Measurements from ENCODE around the gene CST4.
"Not testable (repeated sequence)": the region's sequence is repeated elsewhere in the genome, so short reads cannot be mapped to it uniquely, and the experiment has no call there.

CST4 gene

DNA sequence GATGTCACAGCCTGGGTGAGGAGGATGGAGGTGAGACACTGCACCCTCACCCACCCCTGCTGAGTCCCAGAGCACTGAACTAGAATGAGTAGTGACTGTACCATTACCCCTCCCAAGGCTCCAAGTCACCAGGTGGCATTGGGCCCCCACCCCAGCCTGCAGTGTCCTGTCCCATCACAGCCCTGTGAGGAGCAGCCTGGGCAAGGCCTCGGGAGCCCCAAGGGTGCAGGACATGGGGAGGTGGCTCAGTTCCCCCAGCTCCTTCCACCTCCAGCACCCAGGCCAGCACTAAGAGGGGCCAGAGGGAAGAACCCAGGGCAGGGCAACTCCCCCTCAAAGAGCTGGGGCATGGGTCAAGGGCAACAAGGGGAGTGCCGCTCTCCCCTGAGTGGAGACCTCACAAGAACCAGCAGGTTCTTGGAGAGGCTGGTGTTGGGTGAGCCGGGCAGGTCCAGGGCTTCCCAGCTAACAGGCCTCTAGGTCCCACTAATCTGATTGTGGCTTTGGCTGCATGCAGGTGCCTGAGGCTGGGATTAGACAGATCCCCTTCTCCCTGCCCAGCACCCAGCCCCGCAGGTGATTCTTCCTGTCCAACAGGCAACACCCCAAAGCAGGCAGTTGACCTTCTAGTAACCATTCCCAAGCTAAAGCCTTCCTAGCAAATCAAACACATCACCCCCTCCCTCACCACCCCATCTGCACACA is 2.6 kb downstream of the CST4 start:
- no peak for DNase-seq

DNA sequence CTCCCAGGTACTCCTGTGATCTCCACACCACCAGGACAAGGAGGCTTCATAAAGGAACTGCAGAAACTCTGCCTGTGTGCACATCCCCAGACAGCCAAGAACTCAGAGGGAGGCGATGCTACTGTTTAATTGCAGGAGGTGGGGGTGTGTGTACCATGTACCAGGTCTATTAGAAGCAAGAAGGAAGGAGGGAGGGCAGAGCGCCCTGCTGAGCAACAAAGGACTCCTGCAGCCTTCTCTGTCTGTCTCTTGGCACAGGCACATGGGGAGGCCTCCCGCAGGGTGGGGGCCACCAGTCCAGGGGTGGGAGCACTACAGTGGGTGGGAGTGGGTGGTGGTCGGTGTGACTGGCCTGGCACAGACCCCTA is 3.3 kb downstream of the CST4 start:
- DNase-seq = not testable (repeated sequence)

DNA sequence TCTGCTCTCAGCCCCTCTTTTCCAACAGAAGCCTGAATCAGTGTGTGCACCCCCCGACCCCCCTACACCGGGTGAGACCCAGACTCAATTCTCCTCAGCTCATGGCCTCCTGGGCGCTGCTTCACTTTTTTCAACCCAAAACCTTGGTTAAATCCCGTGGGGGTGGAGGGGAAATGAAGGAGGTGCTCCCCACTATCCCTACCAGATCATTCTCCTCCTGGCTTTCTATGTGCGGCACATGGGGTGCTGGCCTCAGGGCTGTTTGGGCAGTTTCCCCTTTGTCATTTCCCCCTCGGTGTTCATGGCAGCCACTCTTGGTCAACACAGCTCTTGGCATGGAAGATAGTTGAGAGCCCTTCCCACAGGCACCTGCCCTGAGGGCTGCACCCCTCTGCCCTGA is 4.6 kb downstream of the CST4 start:
- DNase-seq = no peak

DNA sequence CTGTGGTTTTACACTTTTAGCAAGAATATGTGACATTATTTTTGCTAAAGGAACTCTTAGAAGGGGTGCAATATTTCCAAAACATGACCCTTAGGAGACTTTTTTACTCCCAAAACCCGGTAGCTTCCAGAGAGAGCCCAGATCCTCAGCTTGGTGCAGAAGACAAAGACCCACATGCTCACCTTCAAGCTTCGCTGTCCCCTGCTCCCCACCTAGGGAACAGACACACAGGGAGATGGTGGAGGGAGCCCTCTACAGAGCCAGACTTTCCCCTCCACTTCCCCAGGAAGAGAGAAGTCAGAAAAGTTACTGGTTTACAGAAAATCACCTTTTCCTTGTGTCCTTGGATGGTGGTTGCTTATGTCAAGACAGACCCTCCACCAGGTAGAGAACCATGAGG is 5.0 kb downstream of the CST4 start:
- no peak for DNase-seq

DNA sequence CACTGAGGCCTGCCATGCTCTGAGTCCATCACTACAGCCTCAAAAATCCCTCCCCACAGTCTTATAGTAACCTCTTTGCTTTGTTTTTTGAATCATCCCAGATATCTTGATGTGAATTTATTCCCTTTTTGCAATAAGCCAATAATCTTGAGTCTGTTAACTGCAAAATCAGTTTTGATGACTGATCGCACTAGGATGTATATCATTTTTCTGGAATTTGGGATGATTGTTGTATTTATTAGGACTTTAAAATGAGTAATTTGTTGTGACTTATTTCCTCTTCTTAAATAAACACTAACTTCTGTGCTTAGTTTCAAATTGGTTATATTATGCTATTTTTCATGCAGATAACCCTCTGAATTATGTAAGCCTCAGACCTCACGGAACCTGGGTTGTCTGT is 5.6 kb downstream of the CST4 start:
- no peak for DNase-seq

DNA sequence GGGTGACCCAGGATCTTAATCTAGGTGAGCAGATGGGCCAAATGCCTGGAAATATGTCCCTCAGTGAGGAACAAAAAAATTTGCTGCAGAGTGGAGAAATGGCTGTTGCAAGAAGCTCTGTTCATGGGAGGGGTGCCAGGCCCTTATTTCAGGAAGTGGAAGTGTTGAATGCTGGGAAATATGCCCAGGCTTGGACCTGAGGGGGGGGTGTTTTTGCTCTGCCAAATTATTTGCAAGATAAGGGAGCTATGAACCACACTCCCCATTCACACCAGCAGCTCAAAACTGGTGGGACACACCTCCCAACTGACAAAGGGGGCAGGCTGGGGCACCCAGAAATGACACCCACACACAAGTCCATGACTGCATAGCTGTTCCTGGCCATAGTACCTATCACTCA is 8.7 kb downstream of the CST4 start:
- no peak for DNase-seq

DNA sequence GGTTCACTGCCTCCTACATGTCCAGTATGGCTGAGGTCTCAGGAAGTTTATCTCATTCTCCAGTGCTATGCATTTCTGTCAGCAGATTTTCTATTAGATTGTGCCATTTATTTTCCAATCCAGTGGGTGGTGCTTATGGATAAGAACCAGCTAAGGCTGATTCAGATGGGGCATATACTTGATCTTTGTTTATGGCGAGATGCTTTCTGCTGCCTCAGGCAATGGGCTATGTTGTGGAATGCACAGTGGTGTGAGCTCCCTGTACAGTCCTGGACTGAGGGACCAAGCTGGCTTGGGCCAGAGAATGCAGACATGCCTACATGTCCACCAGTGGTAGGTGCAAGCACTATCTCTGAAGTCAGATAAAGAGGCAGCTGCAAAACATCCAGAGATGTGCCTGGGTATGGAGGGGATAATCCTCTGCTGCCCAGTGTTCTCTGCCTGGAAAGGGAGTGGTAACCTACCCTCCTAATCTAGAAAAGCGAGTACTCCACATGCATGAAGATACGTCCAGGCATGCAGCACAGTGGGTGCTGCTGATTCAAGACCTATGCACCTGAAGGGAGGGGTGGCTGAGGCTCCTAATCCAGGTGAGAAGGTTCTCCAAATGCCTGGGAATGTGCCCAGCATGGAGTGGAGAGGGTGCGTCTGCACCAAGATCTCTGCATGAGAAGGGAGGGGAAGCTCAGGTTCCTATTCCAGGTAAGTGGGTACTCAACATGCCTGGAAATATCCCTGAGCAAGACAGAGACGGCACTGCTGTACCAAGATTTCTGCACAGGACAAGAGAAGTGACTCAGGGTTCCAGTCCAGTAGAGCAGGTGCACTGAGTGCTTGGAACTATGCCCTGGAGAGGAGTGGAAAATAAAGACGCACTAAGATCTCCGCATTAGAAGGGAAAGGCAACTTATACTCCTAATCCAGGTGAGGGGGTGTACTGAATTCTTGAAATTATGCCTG is 9.4 kb downstream of the CST4 start:
- no peak for DNase-seq

DNA sequence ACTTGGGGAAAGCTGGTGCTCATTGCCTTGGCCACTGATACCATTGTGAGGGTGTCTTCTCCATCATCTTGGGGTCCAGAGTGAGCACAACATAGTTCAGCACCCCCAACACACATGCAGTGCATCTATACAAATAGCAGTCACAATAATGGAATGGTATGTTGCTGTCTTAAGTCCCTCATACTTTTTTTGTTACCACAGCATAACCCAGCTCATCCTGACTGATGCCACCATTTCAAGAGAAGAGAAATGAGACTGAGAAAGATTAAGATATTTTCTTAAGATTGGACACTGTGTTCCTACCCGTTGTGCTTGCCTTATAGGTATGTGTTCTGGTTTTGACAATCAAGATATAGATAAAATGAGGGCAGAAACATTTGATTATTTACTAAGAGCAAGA is 15.6 kb downstream of the CST4 start:
- no peak for DNase-seq

DNA sequence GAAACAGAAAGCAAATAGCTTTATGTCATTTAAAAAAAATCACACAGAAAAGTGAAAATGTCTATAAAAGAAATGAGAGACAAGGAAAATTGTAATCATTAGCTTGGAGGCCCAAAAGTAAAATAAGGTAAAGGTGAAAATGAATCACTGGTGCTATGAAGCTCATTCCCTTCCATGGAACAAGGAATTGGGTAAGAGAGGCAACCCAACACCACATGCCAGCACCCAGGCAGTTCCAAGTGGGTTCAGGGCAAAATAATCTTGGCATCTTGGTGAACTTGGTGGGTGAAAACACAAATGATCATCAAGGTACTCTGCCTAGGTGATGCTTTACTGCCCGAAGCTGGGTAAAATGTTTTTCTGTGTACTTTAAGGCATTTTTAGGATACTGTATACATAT is 16.7 kb downstream of the CST4 start:
- DNase-seq = no peak

DNA sequence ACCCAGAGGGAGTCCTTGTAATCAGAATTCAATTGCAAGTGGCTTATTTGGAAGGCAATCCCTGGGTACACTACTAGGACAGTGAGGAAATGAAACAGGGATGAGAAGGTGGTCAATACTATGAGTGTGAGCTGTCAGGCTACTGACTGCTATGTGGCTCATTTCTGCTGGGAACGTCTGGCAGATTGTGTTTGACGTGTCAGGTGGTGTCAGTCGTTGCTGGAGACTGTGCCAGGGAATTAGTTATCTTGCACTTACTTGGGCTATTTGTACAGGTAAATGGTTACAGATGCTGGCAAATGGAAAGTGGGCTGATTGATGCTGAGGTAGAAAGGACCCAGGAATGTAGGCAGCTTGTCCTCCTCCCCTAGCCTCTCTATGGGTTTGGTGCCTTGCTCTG is 17.4 kb downstream of the CST4 start:
- no peak for DNase-seq

DNA sequence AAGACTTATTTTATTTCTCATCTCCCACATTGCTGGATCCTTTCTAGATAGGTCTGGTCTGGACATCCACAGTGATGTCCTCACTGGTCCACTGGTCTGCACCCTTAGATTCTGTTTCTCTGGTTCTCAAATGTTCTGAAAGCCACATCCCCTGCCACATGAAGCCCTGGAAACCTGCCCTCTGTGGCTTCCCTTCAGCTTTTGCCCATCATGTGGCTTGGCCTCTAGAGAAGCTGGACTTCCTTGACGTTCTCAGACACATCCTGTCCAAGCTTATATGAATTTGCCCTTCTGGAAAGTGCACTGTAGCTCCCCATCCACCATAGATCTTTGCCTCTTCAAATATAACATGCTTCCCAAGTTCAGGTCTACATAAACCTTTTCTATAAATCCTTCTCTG is 18.5 kb downstream of the CST4 start:
- DNase-seq = no peak

DNA sequence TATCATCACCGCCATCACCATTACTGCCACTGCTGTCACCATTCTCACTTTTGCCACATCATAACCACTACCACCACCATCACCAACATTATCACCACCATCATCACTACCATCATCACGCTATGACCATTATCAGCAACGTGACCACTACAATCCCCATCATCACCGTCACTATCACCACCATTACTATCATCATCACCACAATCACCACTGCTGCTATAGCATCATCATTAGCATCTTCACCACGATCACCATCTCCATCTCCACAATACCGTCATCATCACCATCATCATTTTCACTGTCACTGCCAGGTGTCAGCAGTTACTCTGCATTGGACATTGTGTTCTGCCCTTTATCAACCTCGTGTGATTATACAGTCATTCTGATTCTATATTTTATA is 19.0 kb downstream of the CST4 start:
- no peak for DNase-seq

DNA sequence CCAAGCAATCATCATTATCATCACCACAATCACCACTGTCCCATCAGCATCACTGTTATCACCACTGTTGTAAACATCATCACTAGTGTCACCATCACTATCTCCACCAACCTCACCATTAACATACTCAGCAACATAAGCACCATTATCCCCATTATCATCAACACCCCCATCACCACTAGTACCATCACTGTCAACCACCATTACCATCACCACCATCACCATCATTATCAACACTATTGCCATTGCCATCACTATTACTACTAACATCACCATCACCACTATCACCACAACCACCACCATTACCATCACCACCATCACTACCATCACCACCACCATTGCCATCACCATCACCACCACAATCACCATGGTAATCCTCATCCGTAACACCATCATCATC is 19.5 kb downstream of the CST4 start:
- no peak for DNase-seq

DNA sequence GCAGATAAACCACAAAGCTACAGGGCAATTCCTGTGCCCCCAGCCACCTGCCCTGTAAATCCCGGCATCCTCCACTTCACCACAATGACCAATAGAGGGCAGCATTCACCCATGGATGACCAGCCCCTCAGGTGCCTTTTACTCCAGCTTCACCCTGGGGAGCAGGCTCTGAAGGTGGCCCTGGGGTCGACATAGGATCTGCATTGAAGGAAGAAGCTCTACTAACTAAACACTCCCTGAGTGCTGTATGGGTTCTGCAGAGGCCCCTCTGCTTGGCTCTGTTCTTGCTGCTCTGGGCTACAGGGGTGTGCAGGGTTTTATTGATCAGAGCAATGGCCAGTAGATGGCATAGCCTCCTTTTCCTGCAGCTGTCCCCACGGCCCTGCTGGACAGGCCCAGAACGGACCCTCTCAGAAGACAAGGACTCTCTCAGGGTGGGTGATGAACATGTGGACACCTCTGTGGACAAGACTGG is 20.3 kb downstream of the CST4 start:
- peak; percentile 18 for DNase-seq

DNA sequence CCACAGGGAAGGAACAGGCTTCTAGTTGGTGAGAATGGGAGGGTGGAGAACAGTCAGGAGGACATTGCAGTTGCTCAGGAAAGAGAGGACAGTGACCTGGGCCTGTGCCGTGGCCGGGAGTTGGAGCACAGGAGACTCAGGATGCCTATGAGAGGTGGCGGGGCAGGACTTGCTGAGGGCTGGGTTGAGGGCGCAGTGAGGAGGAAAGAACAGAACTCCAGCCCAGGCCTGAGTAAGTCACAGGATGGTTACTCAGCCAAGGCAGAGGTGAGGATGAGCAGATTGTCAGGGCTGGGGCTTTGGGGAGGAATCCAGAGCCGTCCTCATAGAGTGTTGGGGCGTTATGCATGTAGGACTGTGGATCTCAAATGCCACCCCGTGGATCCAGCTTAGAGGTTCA is 21.2 kb downstream of the CST4 start:
- no peak for DNase-seq

DNA sequence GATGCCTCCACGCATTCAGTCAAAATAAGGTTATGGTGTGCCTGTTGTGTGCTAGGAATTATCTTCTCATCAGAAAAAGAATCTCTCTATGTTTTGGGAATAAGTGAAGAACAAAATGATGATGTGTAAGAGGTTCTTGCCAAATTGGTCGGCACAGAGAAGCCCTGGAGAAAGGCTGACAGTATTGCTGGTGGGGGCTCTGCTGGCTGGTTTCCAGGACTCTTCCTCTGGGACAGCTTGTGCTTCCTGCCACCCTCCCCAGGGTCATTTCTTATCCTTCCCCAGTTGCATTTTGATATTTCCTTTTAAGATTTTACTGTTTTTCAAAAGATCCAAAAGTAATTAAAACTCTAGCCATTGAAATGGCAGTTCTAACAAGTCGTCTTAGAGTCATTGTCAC is 22.1 kb downstream of the CST4 start:
- no peak for DNase-seq

DNA sequence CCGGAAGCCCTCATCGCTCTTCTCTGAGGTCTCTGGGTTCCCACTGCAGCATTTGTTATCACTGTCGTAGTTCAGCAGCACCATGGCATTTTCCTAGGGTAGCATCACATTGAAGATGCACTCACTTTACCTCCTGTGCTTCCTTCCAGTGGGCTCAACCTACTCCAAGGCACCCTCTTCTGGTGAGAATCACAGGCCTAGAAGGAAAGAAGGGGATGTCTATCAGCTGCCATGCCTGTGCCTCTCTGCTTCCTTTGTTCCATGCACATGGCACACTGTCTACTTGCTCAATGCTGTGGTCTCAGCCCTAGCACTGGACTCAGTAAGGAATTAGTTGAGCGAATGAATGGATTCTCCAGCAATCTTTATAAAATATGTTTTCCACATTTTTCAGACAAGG is 22.6 kb downstream of the CST4 start:
- DNase-seq = no peak

DNA sequence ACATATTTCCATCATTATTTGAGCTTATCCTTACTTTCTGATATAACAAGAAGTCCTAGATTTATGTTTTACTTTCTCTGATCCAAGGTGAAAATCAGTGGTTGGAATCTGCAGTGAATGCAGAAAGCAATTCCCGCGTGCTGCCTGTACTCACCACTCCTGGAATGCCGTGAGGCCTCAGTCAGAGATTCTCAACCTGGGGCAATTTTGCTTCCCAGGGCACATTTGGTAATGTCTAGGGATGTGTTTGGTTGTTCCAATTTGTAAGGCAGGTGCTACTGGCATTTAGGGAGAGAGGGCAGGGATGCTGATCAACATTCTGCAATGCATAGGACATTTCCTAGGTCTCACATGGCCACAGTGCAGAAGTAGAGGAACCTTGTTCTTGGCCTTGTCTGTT is 23.9 kb downstream of the CST4 start:
- DNase-seq = no peak

DNA sequence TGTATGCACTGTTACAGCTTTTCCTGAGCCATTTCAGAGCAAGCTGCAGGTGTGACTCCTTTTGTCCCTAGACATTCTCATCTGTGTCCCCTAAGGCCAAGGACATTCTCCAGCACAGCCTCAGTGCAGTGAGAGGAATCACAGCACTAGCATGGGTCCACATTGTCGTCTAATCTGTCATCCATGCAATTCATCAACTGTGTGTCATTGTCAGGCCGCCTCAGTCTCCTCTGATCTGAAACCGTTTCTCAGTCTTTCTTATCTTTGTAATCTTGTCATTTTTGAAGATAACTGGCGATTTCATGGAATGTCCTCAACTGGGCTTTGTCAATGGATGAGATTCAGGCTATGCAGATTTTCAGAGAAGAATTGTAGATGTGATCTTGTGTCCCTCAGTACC is 24.8 kb downstream of the CST4 start:
- DNase-seq = not testable (repeated sequence)

DNA sequence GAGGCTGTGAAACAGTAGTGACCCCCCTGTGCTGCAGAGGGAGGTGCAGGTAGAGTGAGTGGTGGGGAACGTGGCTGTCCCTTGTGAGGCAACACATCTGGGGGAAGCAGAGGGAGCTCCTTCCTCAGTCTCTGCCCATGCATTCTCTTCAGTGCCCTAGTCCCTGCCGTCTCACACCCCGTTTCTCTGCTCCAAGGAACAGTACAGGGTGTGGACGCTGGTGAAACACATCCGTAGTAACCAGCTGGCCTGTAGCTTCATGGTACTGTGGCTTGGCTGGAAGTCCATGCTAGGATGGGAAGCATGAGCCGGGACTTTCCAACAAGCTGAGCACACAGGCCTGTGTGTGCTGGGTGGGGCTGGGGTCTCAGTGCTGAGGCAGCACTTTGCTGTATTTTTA is 25.7 kb downstream of the CST4 start:
- no peak for DNase-seq

DNA sequence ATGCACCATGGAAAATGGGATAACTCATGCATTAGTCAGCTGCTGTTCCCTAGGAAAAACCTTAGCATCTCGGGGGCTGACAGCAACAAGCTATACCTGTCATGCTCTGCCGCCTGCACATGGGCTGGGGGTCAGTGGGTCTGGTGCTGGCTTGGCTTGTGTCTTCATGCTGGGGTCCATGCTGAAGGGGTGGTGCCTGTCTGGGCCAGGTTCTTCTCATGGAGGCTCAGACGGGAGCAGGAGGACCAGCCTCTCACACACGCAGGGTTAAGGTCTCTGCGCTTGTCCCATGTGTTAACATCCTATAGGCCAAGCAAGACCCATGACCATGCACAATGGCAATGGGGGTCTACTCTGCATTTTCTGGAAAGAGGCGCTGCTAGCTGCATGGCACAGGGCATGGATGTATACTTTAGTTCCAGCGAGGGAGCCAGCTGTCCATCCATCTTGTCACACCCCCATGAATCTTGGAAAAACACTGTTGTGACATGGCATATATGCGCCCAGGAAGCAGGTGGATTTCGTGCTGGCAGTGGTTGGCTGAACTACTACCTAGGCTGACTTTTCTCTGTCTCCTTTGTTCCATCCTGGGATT is 26.5 kb downstream of the CST4 start:
- DNase-seq = no peak

DNA sequence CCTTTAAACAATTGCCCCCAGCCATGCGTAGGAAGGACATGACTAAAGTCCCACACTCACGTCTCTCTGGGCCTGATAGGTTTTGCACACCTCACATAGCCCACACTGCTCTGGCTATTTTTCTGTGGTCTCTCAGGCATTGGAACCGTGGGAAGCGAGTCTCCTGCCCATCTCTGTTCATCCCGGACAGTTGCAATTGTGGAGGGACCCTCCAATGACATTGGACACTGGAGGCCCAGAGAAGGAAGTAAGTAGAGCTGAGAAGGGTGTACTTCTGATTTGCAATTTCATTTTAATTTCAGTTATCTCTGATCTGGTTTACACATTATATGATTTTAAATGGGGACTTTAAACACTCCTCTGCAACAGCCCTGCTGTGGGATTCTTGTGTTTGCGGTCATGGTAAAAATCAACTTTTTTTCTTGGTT is 27.8 kb downstream of the CST4 start:
- no peak for DNase-seq

DNA sequence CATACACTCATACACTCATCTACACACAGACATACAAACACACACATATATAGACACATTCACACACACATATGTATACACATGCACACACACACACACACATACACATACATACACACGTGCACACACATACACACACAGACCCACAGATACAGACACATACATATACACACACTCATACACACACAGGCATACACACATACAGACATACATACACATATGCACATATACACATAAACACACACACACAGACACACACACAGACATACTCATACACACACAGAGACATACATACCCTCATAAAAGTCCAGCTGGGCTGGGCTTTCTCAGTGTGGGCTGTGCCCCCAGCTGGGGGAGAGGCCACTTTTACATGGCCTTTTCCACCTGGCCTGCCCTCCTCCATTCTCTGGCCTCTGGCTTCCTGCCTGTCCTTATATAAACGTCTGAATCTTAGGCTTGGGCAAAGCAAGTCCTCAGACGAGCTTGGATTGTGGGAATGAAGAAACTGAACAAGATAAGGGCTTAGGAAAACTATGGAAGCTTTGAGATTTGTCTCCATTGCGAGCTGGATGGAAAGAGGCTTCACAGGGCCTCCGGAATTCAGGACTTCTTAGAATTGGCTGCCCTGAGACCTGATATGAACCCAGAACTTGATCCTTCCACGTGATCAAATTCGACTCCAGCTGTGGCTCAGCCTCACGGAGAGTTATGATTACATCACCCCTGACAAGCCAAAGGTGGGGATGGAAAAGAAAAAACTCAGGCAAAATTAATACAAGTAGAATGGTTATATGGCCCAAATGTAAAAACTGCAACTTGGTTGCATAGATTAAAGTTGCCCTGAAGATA is 28.6 kb downstream of the CST4 start:
- DNase-seq = no peak

Measured in CD4-positive, alpha-beta T cell treated with Interleukin-6 for 4 hours (primary cell).